Measurements from ENCODE around the gene SH2B2.
A peak's percentile ranks its signal among the peaks of the same experiment; 100 is the strongest.

The SH2B2 gene

DNA sequence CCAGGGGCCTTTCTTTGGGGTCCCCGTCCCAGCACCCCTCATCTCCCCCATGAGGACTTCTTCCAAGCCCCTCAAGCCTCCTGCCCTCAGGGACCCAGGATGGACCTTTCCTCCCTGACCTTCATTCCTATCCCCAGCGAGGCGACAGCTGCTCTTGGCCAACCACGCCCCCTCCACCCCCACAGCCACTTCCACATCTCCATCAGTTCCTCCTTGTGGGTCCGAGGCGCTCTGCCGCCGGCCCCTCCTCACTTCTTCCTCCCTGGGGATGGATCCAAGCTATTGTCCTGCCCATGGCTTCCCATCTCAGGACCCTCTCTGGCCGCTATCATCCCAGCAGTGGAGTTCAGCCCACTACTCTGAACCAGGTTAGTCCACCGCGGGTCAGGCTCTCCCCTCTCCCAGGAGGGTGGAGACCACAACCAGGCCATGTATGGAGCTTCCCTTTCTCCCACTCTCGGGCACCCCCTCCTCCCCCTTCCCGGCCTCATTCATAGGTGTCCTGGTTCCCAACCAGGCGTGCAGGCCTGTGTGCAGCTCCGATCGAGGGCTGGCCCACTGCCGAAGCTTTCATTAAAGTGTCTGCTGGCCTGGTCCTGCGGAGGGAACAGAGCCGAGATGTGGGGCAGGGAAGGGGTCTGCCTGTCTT lies 1.7 kb upstream of the SH2B2 start:
- H3K9me3 ChIP-seq = no peaks in the 10 kb centered on the region
- H3K4me1 ChIP-seq = peaks cover 8% of the 10 kb centered on the region; the same call in 1 of the 2 replicates
- H3K4me3 ChIP-seq = no peak overlapping the region
- no peak for DNase-seq (ENCODE audit: low spot score in 2 of 2)
- H3K27me3 ChIP-seq (ENCODE audit: low read depth) = no peaks in the 10 kb centered on the region
- H3K36me3 ChIP-seq (replicated peaks) = no peaks in the 10 kb centered on the region
- in situ Hi-C loops (cut with MboI; ENCODE audit: low sequenced_read_pairs) = no loop called here

DNA sequence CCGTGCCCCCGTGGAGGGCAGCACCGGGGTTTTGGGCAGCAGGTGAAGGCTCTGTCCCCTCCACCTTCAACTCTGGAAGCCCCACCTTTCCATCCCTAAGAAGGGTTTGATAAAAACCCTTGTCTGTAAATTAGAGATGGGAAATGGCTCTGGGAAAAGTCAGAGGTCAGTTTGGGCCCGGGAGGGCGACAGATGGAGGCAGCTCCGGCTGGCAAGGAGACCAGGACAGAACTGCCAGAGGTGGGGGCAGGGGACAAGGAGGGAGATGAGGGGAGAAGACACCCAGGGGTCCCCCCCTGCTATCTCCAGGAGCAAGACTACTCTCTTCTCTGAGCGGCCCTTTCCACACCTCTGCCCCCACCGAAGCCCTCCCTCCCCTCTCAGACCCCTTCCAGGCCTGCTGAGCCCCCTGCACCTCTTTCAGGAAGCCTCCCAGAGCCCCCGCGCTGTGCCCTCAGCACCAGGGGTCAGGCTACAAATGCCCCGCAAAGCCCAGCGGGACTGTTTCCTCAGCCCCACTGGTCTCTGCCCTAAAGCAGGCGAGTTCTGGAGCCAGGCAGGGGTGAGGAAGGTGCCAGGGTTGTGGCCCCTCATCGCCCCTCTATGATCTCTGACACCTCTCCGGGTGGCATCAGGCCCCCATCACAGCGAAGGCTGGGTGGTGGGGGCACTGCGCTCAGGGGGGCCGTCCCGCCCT lies 980 bp upstream of the SH2B2 start:
- Histone ChIP-seq H3K36me3 (replicated peaks) (no peaks in the 10 kb centered on the region), H3K9me3 (no peaks in the 10 kb centered on the region), H3K4me3 (peak overlapping the region; percentile 53), H3K4me1 (peaks cover 8% of the 10 kb centered on the region; the same call in 1 of the 2 replicates), H3K27me3 (ENCODE audit: low read depth) (no peaks in the 10 kb centered on the region)
- no peak for DNase-seq (ENCODE audit: low spot score in 2 of 2)
- in situ Hi-C loops (cut with MboI; ENCODE audit: low sequenced_read_pairs) = no loop called here

DNA sequence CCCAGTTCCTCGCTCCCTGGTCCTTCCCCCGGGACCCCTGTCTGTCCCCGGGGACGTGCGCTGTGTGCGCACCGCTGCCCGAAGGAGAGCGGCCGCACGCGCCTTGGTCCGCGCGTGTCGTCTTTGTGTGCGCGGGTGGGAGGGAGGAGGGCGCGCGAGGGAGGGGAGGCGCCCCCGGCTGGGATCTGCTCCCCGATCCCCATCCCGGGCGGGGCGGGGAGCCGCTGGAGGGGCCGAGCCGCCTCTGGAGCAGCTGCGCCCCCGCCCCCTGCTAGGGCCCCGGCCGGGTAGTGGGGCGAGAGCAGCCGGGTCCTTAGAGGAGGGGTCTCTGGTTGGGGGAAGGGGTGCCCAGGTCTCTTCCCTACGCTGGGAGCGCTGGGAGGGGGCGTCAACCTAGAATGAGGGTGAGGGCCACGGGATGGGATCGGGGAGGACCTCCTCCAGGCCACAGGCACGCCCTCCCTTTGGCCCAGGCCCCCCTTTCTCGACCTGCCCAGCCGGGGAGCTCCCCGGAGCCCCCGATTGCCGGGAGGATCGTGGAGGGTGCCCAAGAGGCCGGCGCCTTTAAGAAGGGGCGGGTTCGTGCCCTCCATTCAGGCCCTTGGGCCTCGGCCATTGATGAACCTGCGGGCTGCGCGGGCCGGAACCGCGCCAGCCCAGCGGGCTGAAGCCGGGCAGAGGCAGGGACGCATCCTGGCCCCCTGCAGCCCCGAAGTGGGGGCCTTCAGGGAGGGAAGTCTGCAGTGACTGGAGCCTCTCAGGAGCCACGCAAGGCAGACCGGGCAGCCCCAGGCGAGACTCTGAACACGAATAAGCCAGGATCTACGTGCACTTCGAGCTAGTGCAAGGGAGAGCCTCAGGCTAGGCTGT lies 678 bp downstream of the SH2B2 start:
- Histone ChIP-seq H3K9me3 (no peaks in the 10 kb centered on the region), H3K4me3 (peak overlapping the region; percentile 59), H3K36me3 (replicated peaks) (no peaks in the 10 kb centered on the region), H3K27me3 (ENCODE audit: low read depth) (no peaks in the 10 kb centered on the region), H3K4me1 (peaks cover 8% of the 10 kb centered on the region; the same call in 1 of the 2 replicates)
- peak; percentile 17 to 46 for DNase-seq (ENCODE audit: low spot score in 2 of 2)
- in situ Hi-C loops (cut with MboI; ENCODE audit: low sequenced_read_pairs) = no loop called here

DNA sequence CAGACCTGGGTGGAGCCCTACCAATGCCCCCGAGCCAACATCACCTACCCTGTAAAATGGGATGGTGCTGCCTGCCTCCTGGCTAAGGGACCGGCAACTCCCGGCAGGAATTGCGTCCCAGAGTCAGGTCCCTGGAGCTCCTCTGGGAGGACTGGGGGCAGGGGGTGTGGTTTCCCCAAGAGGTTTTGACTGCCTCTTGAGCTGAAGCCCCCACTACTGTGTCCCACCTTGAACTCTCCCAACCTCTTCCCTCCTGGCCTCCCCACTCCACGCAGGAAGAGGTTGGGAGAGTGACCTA lies 1.3 kb downstream of the SH2B2 start:
- H3K4me1 ChIP-seq = peaks cover 8% of the 10 kb centered on the region; the same call in 1 of the 2 replicates
- H3K4me3 ChIP-seq = peak overlapping the region; percentile 59
- peak; percentile 8 to 40 for DNase-seq (ENCODE audit: low spot score in 2 of 2)
- no peaks in the 10 kb centered on the region for H3K9me3 ChIP-seq
- no peaks in the 10 kb centered on the region for H3K27me3 ChIP-seq (ENCODE audit: low read depth)
- in situ Hi-C loops (cut with MboI; ENCODE audit: low sequenced_read_pairs) = no loop called here
- H3K36me3 ChIP-seq (replicated peaks) = no peaks in the 10 kb centered on the region

DNA sequence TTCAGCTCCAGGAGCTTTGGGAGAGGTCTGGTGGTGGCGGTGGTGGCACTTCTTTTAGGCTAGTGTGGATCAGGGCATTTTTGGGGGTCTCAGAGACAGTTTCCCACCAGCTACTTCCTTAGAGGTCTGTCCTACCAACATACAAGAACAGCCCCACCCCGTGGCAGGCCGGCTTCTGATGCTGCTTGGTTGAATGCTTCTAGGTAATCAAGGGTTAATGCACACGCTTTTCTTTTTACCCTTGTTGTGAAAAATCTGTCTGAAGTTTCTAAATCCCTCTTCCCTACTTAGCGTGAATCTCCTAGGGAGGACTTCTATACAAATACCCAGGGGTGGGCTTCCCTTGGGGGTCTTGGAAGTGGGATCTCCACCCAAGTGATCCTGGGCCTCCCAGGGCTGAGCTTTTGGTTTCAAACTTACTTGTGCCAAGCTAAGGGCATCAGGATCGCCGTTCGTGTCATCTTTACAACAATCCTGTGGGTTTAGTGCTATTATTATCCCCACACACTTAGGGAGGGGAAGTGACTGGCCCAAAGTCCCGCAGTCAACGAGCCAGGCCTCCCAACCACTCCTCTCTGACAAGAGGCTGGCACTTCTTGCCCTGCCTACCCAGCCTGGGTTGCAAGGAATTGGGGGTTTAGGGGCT lies 1.7 kb downstream of the SH2B2 start:
- peak overlapping the region; percentile 59 for H3K4me3 ChIP-seq
- H3K9me3 ChIP-seq = no peaks in the 10 kb centered on the region
- peak in 1 of 2 experiments; percentile 39 for DNase-seq (ENCODE audit: low spot score in 2 of 2)
- peaks cover 8% of the 10 kb centered on the region; the same call in 1 of the 2 replicates for H3K4me1 ChIP-seq
- no peaks in the 10 kb centered on the region for H3K27me3 ChIP-seq (ENCODE audit: low read depth)
- in situ Hi-C loops (cut with MboI; ENCODE audit: low sequenced_read_pairs) = no loop called here
- H3K36me3 ChIP-seq (replicated peaks) = no peaks in the 10 kb centered on the region

DNA sequence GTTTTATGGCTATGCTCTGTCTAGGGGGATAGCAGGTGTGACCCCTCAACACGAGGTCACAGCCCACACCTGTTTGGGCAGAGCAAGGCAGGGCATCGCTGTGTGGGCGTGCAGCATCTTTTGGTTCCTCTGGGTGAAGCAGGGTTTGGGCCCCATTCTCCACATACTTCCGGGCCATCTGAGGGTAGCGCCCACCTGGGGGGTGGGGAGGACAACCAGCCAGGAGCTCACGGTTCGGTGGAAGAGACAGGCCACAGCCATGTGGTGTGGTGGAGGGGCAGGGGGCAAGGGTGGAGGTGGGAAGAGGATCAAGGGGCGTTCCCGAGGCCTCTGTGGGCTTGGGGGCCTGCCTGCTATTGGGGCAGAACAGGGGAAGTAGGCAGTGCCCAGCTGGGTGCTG lies 2.4 kb downstream of the SH2B2 start:
- Histone ChIP-seq H3K9me3 (no peaks in the 10 kb centered on the region), H3K36me3 (replicated peaks) (no peaks in the 10 kb centered on the region), H3K4me3 (no peak overlapping the region), H3K4me1 (peaks cover 8% of the 10 kb centered on the region; the same call in 1 of the 2 replicates), H3K27me3 (ENCODE audit: low read depth) (no peaks in the 10 kb centered on the region)
- in situ Hi-C loops (cut with MboI; ENCODE audit: low sequenced_read_pairs) = no loop called here
- DNase-seq (ENCODE audit: low spot score in 2 of 2) = no peak

DNA sequence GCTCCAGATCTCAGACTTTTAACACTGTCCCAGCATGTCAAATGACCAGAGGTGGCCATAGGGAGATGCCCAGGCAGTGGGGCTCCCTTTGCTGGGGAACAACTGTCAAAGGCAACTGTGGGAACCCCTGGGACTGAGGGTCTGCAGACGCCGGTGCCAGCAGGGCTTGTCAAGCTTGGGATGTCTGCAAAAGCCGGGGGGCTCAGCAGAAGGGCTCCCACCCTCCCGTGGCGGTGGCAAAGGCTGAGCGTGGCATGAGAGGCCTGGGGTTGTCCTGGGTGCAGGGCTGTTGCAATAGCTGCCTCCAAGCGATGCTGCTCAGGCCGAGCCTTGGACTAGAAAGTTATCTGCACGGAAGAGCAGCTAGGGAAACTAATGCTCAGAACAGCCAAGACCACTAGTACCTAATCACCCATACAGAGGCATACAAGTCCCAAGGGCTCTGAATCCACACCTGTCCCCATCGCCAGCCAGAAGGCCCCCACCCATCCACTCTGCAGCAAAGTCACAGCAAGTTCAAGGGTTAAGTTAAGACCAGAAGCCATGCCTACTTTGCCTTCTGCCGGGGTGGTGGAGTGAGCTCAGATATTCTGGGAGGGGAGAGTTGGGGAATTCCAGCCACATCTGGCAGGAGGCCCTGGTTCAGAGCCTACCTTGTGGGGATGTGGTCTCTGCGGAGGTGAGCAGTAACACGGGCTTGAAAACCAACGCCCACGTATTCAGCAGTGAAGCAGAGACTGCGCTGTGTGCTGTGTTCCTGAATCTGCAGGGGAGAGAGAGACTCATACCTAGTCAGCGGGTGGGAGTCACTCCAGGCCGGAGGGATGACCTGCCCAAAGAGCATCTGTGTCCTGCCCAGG lies 4.6 kb downstream of the SH2B2 start:
- no peaks in the 10 kb centered on the region for H3K36me3 ChIP-seq (replicated peaks)
- H3K4me3 ChIP-seq = no peak overlapping the region
- no peaks in the 10 kb centered on the region for H3K27me3 ChIP-seq (ENCODE audit: low read depth)
- 0 out of 2 replicates have a peak, but pooled peaks cover under 1% of the 10 kb centered on the region for H3K4me1 ChIP-seq
- DNase-seq (ENCODE audit: low spot score in 2 of 2) = no peak
- no peaks in the 10 kb centered on the region for H3K9me3 ChIP-seq
- in situ Hi-C loops (cut with MboI; ENCODE audit: low sequenced_read_pairs) = no loop called here

DNA sequence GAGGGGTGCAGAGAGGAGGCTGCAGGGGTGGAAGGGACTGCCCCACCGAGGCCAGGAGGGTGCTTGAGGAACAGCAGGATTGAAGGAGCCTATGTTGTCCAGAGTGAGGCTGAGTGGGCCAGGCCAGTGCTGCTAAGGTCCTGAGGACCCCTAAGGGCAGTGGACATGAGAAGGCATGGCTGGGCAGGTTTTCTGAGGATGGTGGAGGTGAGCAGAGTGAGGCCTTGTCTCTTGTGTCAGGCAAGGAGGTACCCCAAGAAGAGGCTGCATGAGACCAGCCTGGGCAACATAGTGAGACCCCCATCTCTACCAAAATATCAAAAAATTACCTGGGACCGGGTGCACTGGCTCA lies 5.2 kb downstream of the SH2B2 start:
- H3K27me3 ChIP-seq (ENCODE audit: low read depth) = no peaks in the 10 kb centered on the region
- H3K4me3 ChIP-seq = no peak overlapping the region
- in situ Hi-C loops (cut with MboI; ENCODE audit: low sequenced_read_pairs) = no loop called here
- no peaks in the 10 kb centered on the region for H3K9me3 ChIP-seq
- no peak for DNase-seq (ENCODE audit: low spot score in 2 of 2)
- no peaks in the 10 kb centered on the region for H3K36me3 ChIP-seq (replicated peaks)
- H3K4me1 ChIP-seq = no peaks in the 10 kb centered on the region

DNA sequence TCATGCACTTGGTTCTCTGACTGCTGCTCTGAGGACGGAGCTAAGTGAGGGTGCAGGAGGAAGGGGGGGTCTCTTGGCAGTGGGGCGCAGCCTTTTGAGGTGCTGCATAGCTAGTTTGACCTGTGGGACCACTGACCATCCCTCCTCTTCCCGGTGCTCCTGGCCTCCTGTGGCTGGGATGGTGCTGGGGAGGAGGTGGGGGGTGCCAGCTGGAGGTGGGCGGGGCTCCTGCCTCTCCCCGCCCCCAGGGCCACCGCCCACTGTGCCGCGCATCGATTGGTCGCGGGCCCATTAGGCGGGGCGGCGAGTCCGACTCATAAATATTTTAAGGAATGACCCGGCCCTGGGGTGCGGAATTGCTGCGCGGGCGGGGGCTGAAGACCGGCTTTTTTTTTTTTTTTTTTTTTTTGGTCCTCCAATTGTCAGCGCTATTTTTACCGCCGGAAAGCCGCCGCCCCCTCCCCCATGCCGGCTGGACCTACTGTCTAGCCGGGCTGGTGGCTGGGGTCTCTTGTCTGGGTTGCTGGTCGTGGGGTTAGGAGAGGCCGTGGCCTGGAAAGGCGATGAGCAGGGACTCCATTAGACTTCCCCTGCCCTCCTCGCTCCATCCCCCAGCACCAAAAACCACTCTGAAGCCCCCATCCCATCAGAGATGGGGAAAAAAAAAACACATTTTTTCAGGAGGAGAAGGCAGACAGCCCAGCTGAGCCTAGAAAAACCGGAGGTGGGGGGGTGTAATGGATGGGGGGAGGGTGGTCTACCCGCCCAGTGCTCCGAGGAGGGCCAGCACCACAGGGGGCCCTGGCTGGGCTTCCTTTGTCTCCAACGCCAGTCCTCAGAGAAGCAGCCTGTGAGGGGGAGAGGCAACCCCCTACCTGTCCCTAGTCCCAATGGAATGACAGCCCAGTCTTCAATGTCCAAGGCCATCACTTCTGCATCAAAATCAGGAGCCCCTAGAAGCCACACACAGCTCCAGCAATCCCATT lies 6.4 kb downstream of the SH2B2 start:
- no peaks in the 10 kb centered on the region for H3K9me3 ChIP-seq
- no peaks in the 10 kb centered on the region for H3K36me3 ChIP-seq (replicated peaks)
- DNase-seq (ENCODE audit: low spot score in 2 of 2) = no peak
- in situ Hi-C loops (cut with MboI; ENCODE audit: low sequenced_read_pairs) = no loop called here
- no peaks in the 10 kb centered on the region for H3K27me3 ChIP-seq (ENCODE audit: low read depth)
- H3K4me3 ChIP-seq = no peak overlapping the region
- H3K4me1 ChIP-seq = no peaks in the 10 kb centered on the region

DNA sequence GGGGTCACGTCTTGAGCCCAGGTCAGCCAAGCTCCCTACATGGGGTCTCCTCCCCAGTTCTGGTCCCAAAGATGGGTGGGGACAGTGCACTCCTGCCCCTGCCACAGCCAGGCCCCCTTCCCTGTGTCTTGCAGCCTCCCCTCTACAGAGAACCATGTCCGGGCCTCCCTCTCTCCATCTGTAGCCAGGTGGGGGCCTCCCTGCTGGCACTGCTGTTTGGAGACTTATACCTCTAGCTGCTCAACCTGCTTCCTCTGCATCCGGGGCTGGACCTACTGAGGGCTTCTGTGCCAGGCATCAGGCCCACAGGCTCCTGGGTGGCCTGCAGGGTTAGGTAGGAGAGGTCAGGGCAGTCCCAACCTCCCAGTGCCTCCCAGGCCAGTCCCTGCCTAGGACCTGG lies 7.9 kb downstream of the SH2B2 start:
- no peak for DNase-seq (ENCODE audit: low spot score in 2 of 2)
- no peaks in the 10 kb centered on the region for H3K27me3 ChIP-seq (ENCODE audit: low read depth)
- H3K36me3 ChIP-seq (replicated peaks) = no peaks in the 10 kb centered on the region
- H3K4me1 ChIP-seq = no peaks in the 10 kb centered on the region
- H3K4me3 ChIP-seq = no peak overlapping the region
- in situ Hi-C loops (cut with MboI; ENCODE audit: low sequenced_read_pairs) = no loop called here
- no peaks in the 10 kb centered on the region for H3K9me3 ChIP-seq

DNA sequence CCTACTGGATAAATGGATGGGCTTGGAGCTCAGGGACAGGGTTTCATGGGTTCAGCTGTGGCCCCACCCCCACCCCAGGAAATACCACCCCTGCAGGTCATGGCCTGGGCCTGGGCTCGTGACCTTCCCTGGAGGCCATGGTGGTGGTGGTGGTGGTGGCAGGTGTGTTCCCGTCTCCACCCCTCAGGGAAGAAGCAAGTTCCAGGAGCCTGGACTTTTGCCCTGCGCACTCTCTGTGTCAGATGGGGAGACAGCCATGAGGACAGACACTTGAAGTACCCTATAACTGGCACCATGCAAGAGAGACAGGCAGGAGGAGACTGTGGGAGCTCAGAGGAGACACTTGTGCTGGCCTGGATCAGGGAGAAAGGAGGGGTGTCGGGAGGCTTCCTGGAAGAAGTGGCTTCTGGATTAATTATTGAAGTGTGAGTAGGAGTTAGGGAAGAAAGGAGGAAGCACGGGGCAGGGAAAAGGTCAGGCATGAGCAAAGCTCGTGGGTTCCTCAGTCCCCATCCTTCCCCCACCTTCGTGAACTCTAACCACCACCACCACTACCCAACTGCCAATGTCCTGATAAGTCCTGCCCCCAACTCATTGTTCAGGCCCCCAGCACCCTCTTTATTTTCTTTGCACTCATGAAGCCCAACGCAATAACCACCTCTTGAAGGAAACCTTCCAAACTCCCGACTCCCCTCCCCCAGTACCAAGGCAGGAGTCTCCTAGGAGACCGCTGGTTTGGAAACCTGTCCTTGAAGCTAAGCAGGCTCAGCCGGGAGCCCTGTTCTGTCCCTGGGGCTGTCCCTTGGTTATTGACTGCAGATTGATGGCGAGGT lies 8.9 kb downstream of the SH2B2 start:
- in situ Hi-C loops (cut with MboI; ENCODE audit: low sequenced_read_pairs) = no loop called here
- Histone ChIP-seq H3K4me3 (no peak overlapping the region), H3K4me1 (no peaks in the 10 kb centered on the region), H3K36me3 (replicated peaks) (no peaks in the 10 kb centered on the region), H3K27me3 (ENCODE audit: low read depth) (no peaks in the 10 kb centered on the region), H3K9me3 (no peaks in the 10 kb centered on the region)
- DNase-seq (ENCODE audit: low spot score in 2 of 2) = no peak

DNA sequence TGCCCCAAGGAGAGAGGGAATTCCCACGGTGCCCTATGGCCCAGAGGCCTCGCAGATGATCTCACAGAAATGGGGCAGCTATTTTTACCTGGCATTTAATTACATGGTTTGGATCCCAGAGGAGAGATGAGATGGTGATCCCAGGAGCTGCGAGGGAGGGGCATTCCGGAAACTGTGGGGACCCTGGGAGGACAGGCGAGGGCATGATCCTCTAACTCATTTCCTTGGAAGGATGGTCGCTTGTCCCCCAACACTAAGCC lies 9.4 kb downstream of the SH2B2 start:
- Histone ChIP-seq H3K4me3 (no peak overlapping the region), H3K27me3 (ENCODE audit: low read depth) (no peaks in the 10 kb centered on the region), H3K9me3 (no peaks in the 10 kb centered on the region), H3K4me1 (no peaks in the 10 kb centered on the region), H3K36me3 (replicated peaks) (no peaks in the 10 kb centered on the region)
- DNase-seq (ENCODE audit: low spot score in 2 of 2) = no peak
- in situ Hi-C loops (cut with MboI; ENCODE audit: low sequenced_read_pairs) = no loop called here

Measured in HAP-1 (cell line).